K562 (cell line): ENCODE results near the gene ADAM8. TPM values are rescaled to one million over a fixed set of nuclear protein-coding genes. Genes with fewer than 3 reads are reported as not detected.

ENCODE experiments used
- CHCHD3 ChIP-seq: fragments of 250-450 bp; sonication (Bioruptor Pico); IDR thresholded peaks from 2 replicates; pipeline ENCODE4 v2.1.2; 2022; ENCODE audit warnings: mild to moderate bottlenecking
- CHD1 ChIP-seq: fragments of 200-600 bp; sonication (generic); IDR thresholded peaks from one replicate; pipeline ENCODE4 v1.6.1; 2012; ENCODE audit warnings: mild to moderate bottlenecking, moderate library complexity, low read length, inconsistent platforms
- CSDE1 ChIP-seq, 2 experiments: fragments of 450-650 bp; IDR thresholded peaks; 2 replicates each; pipeline ENCODE4 v1.6.1; 2016; ENCODE audit warnings: mild to moderate bottlenecking in 1 of 2
- MTF1 ChIP-seq: fragments of 250-450 bp; sonication (Bioruptor Pico); IDR thresholded peaks from 2 replicates; pipeline ENCODE4 v1.9.0; 2021; ENCODE audit warnings: moderate library complexity, mild to moderate bottlenecking, inconsistent platforms, borderline replicate concordance
- NFATC3 ChIP-seq: fragments of 450-650 bp; IDR thresholded peaks from 2 replicates; pipeline ENCODE4 v1.6.1; 2017; ENCODE audit warnings: mild to moderate bottlenecking
- STAT5A ChIP-seq: IDR thresholded peaks from 2 replicates; pipeline ENCODE4 v1.6.1; 2012; ENCODE audit warnings: low read length, inconsistent platforms, borderline replicate concordance
- THRAP3 ChIP-seq: fragments of 450-650 bp; IDR thresholded peaks from 2 replicates; pipeline ENCODE4 v1.6.1; 2016; ENCODE audit warnings: mild to moderate bottlenecking, inconsistent platforms, borderline replicate concordance
- ZNF311 ChIP-seq: fragments of 250-450 bp; sonication (Bioruptor Pico); IDR thresholded peaks from 2 replicates; pipeline ENCODE4 v1.4.0; 2020; ENCODE audit warnings: mild to moderate bottlenecking, moderate library complexity
- ZNF316 ChIP-seq: fragments of 450-650 bp; IDR thresholded peaks from 2 replicates; pipeline ENCODE4 v1.6.1; 2016
- ZNF696 ChIP-seq: fragments of 250-450 bp; sonication (Bioruptor Pico); conservative IDR thresholded peaks from 2 replicates; pipeline ENCODE4 v1.4.0; 2020; ENCODE audit warnings: mild to moderate bottlenecking, moderate library complexity
- polyA plus RNA-seq, 8 experiments: library from polyadenylated mRNA; depleted of rRNA in 4 of 8; stranded (reverse) in 5 of 8; unstranded in 3 of 8; fragments of >200 nt; fragmentation: Nextera tagmentation in 2 of 8; fragmentation: Illumina TruSeq in 1 of 8; extraction: Ambion mirVana in 2 of 8; extraction: Trizol in 1 of 8; gene quantifications; 2 replicates each; pipeline versions ENCODE4 v1.2.1 to v1.2.3, GENCODE V29; 2011 to 2014; ENCODE audit warnings: inconsistent platforms in 1 of 8, missing spikeins in 1 of 8
- total RNA-seq, 7 experiments: library from RNA; depleted of rRNA in 6 of 7; stranded (reverse); fragments of >200 nt in 6 of 7; fragmentation: Illumina TruSeq in 2 of 7; extraction: Trizol in 2 of 7; gene quantifications; 2 replicates each; pipeline versions ENCODE4 v1.2.1 to v1.2.3, GENCODE V29; 2011 to 2021; ENCODE audit warnings: low replicate concordance in 1 of 7
- TF ChIP-seq, protein P1 (sequence below), 2 experiments: IDR thresholded peaks; 2 replicates each; pipeline ENCODE4 v1.6.1; 2011; ENCODE audit warnings: borderline replicate concordance in 1 of 2, control low read depth in 1 of 2, low read depth in 1 of 2, low read length in 1 of 2, mild to moderate bottlenecking in 1 of 2, mixed read lengths in 1 of 2, moderate library complexity in 1 of 2; ENCODE audit not compliant: insufficient read depth in 1 of 2, insufficient read length in 1 of 2, poor library complexity in 1 of 2, severe bottlenecking in 1 of 2; ENCODE audit errors: extremely low read depth in 1 of 2
- TF ChIP-seq, protein P2 (sequence below), 2 experiments: fragments of 450-650 bp; IDR thresholded peaks; 2 replicates each; pipeline ENCODE4 v1.6.1; 2016
- TF ChIP-seq, protein P3 (sequence below), 3 experiments: fragments of 200-800 bp in 1 of 3; fragments of 250-450 bp in 1 of 3; fragments of 450-650 bp in 1 of 3; sonication (Bioruptor Pico) in 1 of 3; sonication (Bioruptor generic) in 1 of 3; formaldehyde crosslinking in 1 of 3; IDR thresholded peaks; 2 replicates each; pipeline versions ENCODE4 v1.6.1 to v1.8.0; 2016 to 2022; ENCODE audit warnings: mild to moderate bottlenecking in 2 of 3, missing genetic modification characterization in 2 of 3, missing compliant biosample characterization in 1 of 3, moderate library complexity in 1 of 3
- TF ChIP-seq, protein P4 (sequence below): fragments of 450-650 bp; conservative IDR thresholded peaks from 2 replicates; pipeline ENCODE4 v1.6.1; 2016; ENCODE audit warnings: missing genetic modification characterization, low read depth, mild to moderate bottlenecking, control low read depth, missing compliant biosample characterization
- TF ChIP-seq, protein P5 (sequence below): fragments of 250-450 bp; sonication (Bioruptor Pico); IDR thresholded peaks from 2 replicates; pipeline ENCODE4 v1.6.1; 2021; ENCODE audit warnings: mild to moderate bottlenecking
- TF ChIP-seq, protein P6 (sequence below): fragments of 250-450 bp; sonication (Bioruptor Pico); IDR thresholded peaks from 2 replicates; pipeline ENCODE4 v1.5.0; 2021

Gene ADAM8
- total and polyA plus RNA-seq, 9 of the 15 experiments (the other 6 are each of a cell fraction or from before 2014, with no cell fraction given): 0.07 to 7.0 (median 1.1) TPM

DNA sequence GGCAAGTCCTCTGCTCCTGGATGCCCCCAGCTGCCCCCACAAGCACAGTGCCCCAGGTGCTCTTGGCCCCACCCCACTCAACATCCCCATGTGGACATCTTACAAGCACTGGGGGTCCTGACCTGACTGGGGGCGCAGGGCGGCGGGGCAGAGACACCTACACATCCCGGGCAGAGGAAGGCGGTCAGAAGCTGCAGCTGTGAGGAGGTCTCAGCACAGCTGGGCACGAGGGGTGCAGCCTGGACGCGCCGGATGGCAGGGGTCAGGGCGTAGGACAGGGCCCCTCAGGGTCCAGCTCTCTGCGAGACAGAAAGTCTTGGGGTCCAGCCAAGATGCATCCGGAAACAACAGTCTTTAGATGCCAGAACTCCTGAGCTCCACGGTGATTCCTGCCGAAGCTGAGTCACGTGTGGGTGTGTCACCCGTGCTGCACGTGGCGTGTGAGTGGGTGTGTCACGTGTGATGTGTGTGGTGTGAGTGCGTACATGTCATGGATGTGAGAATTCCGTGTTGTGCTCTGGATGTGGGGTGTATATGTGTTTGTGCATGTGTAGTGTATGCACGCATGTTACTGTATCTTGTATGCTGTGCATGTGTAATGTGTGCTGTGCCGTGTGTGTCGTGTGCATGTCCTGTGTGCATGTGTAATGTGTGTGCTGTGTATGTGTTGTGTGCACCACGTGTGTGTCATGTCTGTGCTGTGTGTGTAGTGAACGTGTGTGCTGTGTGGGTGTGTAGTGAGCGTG, 33.9 kb downstream of the ADAM8 start (continued):
- TF ChIP-seq, protein P1, sequence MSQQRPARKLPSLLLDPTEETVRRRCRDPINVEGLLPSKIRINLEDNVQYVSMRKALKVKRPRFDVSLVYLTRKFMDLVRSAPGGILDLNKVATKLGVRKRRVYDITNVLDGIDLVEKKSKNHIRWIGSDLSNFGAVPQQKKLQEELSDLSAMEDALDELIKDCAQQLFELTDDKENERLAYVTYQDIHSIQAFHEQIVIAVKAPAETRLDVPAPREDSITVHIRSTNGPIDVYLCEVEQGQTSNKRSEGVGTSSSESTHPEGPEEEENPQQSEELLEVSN (IDR thresholded peaks at IDR 0.05; ENCODE audit: borderline replicate concordance in 1 of 2, extremely low read depth in 1 of 2, insufficient read depth in 1 of 2, insufficient read length in 1 of 2, low read depth in 1 of 2, low read length in 1 of 2, poor library complexity in 1 of 2, severe bottlenecking in 1 of 2): peak in 1 of 2 experiments; percentile 30
- TF ChIP-seq CSDE1 (IDR thresholded peaks at IDR 0.05) (no peak), THRAP3 (no peak), STAT5A (no peak), CHD1 (no peak), ZNF316 (no peak), CHCHD3 (CRISPR knock-in tag) (no peak), MTF1 (CRISPR knock-in tag) (no peak), ZNF696 (no peak), NFATC3 (no peak), ZNF311 (CRISPR knock-in tag) (no peak)
- TF ChIP-seq, protein P2, sequence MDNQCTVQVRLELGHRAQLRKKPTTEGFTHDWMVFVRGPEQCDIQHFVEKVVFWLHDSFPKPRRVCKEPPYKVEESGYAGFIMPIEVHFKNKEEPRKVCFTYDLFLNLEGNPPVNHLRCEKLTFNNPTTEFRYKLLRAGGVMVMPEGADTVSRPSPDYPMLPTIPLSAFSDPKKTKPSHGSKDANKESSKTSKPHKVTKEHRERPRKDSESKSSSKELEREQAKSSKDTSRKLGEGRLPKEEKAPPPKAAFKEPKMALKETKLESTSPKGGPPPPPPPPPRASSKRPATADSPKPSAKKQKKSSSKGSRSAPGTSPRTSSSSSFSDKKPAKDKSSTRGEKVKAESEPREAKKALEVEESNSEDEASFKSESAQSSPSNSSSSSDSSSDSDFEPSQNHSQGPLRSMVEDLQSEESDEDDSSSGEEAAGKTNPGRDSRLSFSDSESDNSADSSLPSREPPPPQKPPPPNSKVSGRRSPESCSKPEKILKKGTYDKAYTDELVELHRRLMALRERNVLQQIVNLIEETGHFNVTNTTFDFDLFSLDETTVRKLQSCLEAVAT (IDR thresholded peaks at IDR 0.05): no peak
- TF ChIP-seq, protein P3, sequence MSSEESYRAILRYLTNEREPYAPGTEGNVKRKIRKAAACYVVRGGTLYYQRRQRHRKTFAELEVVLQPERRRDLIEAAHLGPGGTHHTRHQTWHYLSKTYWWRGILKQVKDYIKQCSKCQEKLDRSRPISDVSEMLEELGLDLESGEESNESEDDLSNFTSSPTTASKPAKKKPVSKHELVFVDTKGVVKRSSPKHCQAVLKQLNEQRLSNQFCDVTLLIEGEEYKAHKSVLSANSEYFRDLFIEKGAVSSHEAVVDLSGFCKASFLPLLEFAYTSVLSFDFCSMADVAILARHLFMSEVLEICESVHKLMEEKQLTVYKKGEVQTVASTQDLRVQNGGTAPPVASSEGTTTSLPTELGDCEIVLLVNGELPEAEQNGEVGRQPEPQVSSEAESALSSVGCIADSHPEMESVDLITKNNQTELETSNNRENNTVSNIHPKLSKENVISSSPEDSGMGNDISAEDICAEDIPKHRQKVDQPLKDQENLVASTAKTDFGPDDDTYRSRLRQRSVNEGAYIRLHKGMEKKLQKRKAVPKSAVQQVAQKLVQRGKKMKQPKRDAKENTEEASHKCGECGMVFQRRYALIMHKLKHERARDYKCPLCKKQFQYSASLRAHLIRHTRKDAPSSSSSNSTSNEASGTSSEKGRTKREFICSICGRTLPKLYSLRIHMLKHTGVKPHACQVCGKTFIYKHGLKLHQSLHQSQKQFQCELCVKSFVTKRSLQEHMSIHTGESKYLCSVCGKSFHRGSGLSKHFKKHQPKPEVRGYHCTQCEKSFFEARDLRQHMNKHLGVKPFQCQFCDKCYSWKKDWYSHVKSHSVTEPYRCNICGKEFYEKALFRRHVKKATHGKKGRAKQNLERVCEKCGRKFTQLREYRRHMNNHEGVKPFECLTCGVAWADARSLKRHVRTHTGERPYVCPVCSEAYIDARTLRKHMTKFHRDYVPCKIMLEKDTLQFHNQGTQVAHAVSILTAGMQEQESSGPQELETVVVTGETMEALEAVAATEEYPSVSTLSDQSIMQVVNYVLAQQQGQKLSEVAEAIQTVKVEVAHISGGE (CRISPR knock-in tag; IDR thresholded peaks at IDR 0.05): no peak
- TF ChIP-seq, protein P4, sequence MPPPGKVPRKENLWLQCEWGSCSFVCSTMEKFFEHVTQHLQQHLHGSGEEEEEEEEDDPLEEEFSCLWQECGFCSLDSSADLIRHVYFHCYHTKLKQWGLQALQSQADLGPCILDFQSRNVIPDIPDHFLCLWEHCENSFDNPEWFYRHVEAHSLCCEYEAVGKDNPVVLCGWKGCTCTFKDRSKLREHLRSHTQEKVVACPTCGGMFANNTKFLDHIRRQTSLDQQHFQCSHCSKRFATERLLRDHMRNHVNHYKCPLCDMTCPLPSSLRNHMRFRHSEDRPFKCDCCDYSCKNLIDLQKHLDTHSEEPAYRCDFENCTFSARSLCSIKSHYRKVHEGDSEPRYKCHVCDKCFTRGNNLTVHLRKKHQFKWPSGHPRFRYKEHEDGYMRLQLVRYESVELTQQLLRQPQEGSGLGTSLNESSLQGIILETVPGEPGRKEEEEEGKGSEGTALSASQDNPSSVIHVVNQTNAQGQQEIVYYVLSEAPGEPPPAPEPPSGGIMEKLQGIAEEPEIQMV (tag): no peak
- TF ChIP-seq, protein P5, sequence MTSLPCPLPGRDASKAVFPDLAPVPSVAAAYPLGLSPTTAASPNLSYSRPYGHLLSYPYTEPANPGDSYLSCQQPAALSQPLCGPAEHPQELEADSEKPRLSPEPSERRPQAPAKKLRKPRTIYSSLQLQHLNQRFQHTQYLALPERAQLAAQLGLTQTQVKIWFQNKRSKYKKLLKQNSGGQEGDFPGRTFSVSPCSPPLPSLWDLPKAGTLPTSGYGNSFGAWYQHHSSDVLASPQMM (CRISPR knock-in tag): no peak
- TF ChIP-seq, protein P6, sequence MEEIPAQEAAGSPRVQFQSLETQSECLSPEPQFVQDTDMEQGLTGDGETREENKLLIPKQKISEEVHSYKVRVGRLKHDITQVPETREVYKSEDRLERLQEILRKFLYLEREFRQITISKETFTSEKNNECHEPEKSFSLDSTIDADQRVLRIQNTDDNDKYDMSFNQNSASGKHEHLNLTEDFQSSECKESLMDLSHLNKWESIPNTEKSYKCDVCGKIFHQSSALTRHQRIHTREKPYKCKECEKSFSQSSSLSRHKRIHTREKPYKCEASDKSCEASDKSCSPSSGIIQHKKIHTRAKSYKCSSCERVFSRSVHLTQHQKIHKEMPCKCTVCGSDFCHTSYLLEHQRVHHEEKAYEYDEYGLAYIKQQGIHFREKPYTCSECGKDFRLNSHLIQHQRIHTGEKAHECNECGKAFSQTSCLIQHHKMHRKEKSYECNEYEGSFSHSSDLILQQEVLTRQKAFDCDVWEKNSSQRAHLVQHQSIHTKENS (CRISPR knock-in tag): no peak
